Right ventricle myocardium inferior (tissue), 1 donor: ENCODE measurements around the gene ZFP42. TPM values are rescaled to one million over a fixed set of nuclear protein-coding genes. Genes with fewer than 3 reads are reported as not detected.
"Not testable (repeated sequence)": the region's sequence is repeated elsewhere in the genome, so short reads cannot be mapped to it uniquely, and the experiment has no call there.

Source experiments
- ATAC-seq: fragments of 200-7000 bp; cut with Tn5 transposase; one replicate; pipeline ENCODE4 v1.9.1; 2020; ENCODE audit warnings: mild to moderate bottlenecking, moderate library complexity
- DNase-seq: peaks from one replicate; pipeline ENCODE4 v3.0.0; 2021; ENCODE audit errors: missing footprints
- intact Hi-C: fragments of 100-400 bp; cut with DNase I; formaldehyde crosslinking; loops from one replicate; pipeline ENCODE4 v1.11.0; 2022
- total RNA-seq: library from RNA; stranded (reverse); fragmentation: NEBNext Ultra II Directional; extraction: Animal tissue kit (Norgen Biotek cat#: 25700); gene quantifications from one replicate; pipeline ENCODE4 v1.2.1, GENCODE V29; 2021
- donor health status: DM: no; HTN: yes; CAD: no; lungs with severe emphysema.

Gene ZFP42
- total RNA-seq, 1 donor from 2014 or later = not detected

DNA sequence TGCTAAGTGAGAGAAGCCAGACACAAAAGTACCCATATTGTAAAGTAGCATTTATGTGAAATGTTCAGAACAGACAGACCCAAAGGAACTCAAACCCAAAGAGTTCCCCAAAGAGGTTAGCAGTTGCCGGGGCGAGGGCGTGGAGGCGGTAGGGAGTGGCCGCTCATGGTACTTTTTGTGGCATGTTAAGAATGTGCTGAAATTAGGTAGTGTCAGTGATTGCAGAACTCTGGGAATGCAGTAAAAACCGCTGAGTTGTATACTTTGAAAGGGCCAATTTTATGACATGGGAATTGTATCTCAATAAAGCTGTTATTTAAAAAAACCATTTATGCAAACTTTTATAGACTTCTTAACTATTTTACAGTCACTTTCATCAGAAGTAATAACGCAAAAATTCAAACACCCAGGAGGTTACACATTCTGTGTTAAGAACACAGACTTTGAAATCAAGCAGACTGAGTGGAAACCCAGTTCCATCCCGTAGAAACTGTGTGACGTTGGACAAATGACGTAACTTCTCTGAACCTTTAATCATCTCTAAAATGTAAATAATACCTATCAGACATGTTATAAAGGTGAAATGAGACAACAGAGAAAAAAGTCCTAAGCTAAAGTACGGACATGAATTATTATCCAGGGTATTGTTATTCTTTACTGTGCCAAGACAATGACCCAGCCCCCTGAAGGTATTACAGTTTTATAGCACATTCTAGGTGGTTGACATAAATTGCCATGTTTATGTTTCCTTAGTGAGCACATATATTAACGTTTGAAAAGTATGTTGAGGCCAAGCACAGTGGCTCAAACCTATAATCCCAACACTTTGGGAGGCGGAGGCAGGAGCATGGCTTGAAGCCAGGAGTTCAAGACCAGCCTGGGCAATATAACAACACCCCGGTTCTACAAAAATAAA, 19.7 kb downstream of the ZFP42 start:
- DNase-seq = no peak
- intact Hi-C loops = no loop called here
- no peak for ATAC-seq

DNA sequence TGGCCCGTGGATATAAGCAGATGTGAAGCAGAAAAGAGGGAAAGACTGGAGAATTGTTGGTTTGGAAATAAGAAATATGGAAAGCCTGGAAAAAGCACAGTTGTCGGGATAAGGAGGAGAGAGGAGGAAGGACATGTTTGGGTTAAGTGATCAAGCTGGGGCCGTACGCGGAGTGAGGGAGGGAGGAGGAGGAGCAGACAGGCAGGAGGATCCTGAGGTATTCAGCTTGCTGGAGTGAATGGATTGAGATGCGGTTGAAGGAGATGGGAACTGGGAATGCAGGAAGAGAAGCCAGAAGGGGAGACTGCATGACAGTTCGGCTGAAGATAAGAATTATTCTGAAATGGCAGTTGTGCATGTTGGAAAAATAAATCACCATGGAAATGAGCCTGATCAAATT, 21.2 kb downstream of the ZFP42 start:
- intact Hi-C loops = no loop called here
- no peak for ATAC-seq
- no peak for DNase-seq

DNA sequence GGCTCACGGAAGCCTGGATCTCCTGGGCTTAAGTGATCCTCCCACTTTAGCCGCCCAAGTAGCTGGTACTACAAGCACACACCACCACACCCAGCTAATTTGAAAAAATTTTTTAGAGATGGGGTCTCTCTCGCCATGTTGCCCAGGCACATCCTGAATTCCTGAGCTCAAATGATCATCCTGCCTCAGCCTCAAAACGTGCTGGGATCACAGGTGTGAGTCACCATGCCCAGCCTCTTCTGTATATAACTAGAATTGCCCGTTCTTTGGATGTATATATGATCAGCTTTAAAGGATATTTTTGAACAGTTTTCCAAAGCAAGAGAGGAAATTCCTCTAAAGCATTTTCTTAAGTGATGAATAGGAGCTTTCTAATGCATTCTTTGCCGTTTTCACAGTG, 22.7 kb downstream of the ZFP42 start:
- DNase-seq = no peak
- no peak for ATAC-seq
- intact Hi-C loops = no loop called here

DNA sequence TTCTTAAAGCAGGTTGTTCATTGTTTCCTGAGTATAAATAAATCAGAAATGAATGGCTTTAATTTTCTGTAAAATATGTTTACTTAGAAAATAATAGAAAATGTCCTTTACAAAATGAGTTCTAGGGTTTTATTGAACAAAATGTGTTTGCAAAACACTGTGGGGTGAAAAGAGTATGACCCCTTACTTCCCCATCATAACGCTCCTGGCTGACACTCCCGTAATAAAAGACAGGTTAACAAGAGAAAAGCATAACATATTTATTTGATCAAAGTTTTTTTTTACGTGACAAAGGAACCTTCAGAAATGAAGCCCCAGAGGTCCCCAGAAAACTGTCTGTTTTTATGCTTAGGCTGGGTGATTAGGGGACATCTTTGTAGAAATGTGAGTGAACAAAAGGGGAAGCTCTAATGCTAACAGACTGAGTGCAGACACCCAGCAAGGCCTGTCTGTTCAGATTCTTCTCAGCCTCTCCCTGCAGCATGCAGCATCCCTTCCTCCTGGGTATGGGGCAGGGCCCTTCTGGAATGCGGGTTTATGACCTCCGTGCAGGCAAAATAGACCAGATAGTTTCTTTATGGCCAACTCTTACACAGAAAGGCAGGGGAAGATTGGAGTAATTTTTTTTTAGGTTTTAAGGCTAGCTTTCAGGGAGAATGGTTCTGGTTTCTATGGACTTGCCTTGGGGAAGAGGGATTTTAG, 26.1 kb downstream of the ZFP42 start:
- intact Hi-C loops = no loop called here
- no peak for ATAC-seq
- DNase-seq = no peak

DNA sequence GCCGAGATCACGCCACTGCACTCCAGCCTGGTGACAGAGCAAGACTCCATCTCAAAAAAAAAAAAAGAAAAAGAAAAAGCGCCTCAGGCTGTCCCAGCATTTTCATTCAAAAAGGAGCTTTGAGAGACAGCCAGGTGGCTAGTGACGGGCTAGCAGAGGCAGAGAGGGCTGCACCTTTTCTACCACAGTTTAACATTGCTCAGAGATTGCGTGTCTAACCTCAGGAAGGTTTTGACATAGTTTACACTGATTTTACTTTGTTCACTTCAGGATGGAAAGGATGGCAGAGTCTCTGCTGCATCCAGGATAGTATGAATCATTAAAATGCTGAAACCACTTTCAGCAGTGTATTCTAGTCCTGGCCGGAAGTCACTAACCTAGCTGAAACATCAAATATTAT, 28.1 kb downstream of the ZFP42 start:
- intact Hi-C loops = no loop called here
- DNase-seq (no peak), ATAC-seq (no peak)

DNA sequence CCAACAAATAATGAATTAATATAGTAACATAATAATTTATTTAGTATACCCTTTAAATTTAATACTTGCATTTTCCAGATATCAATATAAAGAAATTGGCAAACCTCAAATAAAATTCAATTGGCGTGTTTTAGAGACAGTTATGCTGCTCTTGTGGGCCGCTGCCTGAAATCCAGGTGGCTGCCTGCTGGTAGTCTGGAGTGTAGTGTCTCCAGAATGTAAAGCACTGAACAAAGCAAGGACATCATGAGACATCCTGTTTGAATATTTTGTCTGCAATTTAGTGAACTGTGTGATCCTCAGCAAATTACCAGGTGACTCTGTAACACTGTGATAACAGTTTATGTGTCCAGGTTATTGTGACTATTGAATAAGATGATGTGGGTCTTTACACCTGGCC, 29.9 kb downstream of the ZFP42 start:
- DNase-seq (no peak), ATAC-seq (no peak)
- intact Hi-C loops = no loop called here

DNA sequence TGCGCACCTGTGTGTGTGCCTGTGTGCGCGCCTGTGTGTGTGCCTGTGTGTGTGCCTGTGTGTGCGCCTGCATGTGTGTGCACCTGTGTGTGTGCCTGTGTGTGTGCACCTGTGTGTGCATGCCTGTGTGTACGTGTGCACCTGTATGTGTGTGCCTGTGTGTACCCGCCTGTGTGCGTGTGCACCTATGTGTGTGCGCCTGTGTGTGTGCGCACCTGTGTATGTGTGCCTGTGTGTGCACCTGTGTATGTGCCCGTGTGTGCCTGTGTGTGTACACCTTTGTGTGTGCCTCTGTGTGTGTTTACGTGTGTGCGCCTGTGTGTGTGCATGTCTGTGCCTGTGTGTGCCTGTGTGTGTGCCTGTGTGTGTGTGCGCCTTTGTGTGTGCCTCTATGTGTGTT, 33.5 kb downstream of the ZFP42 start:
- ATAC-seq (no peak), DNase-seq (no peak)
- intact Hi-C loops = no loop called here

DNA sequence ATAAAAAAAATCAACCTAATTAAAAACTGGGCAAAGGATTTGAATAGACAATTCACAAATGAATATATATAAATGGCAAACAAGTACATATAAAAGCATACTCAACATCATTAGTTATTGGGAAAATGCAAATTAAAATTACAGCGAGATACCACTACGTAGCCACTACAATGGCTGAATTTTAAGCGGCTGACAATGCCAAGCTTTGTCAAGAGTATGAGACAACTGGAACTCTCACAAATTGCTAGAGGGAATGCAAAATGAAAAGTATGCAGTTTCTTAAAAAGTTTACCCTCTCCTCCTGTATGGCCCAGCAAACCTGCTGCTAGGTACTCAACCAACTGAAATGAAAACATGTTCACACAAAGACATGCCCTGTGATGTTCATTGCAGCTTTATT, 34.8 kb downstream of the ZFP42 start:
- no peak for ATAC-seq
- intact Hi-C loops = no loop called here
- DNase-seq = no peak

DNA sequence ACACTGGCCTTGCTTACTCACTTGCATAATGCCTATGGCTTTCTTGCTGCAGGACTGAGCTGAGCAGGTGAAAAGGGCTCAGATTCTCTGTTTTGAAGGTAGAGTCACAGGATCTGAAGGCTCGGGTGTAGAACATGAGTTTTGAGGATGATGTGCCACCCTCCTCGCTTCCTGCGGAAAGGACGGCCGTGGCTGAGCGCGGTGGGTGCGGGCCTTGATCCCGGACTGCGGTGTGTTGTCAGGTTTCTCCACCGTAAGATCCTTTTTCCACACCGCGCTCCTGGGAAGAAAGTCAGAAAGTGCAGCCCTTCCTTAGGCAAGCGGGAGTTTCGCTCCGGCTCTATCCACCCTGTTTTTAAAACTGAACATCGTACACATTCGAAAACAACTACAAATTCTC, 36.2 kb downstream of the ZFP42 start:
- DNase-seq = no peak
- intact Hi-C loops = no loop called here
- ATAC-seq = no peak

DNA sequence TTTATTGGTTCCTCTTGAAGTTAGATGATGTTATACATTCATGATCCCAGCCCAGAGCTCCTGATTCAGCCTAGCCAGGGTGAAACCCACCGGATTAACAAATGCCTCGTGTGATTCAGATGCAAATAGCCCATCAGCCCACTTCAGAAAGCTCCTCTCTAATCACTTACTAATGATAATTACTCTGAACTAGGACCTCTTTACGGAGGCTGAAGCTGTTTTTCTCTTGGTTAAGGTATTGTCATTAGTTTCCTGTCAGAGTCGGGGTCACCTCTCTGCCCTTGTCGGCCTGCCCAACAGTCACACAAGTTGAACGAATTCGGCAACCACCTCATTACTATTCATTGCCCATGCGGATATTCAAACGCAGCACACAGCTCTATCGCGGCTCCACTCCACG, 36.6 kb downstream of the ZFP42 start:
- ATAC-seq = no peak
- intact Hi-C loops = no loop called here
- DNase-seq = no peak

DNA sequence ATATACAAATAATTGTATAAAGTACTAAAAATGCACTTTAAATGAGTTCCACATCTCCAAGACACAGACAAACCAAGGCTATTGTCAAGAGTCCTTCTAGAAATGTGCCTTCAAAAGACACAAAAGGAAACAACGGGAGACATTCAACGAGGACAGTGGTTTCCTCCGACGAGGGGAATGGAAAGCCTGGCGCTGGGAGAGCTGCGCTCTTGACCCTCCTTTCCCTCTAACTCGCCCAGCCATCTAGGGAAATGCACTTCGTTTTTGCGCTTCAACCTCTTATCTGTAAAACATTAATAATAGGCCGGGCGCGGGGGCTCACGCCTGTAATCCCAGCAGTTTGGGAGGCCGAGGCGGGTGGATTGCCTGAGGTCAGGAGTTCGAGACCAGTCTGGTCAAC, 37.0 kb downstream of the ZFP42 start:
- ATAC-seq (no peak), DNase-seq (no peak)
- intact Hi-C loops = no loop called here

DNA sequence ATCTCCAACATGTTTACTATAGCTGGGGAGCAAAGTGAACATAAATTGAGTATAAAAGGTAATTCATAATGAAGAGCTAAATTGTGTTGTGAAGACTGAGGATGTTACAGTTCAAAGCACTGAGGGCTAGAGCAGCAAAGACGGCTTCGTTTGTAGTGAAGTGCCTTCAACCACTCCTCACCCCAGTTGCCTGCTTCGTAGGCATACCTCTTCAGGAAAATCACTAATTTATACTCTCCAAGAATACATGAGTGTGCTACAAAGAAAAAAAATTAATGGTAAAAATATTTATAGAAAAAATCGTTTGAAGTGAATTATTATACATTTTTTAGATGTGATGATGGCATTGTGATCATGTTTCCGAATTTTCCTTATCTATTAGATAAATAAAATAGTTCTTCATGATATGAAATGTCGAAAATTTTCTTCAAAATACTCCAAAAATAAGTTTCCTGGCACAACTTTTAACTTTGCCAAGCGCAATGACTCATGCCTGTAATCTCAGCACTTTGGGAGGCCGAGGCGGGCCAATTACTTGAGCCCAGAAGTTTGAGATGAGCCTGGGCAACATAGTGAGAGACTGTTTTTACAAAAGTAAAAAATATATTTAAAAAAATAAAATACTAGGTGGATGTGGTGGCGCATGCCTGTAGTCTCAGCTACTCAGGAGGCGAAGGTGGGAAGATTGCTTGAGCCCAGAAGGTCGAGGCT, 41.6 kb downstream of the ZFP42 start:
- intact Hi-C loops = no loop called here
- ATAC-seq (no peak), DNase-seq (no peak)

DNA sequence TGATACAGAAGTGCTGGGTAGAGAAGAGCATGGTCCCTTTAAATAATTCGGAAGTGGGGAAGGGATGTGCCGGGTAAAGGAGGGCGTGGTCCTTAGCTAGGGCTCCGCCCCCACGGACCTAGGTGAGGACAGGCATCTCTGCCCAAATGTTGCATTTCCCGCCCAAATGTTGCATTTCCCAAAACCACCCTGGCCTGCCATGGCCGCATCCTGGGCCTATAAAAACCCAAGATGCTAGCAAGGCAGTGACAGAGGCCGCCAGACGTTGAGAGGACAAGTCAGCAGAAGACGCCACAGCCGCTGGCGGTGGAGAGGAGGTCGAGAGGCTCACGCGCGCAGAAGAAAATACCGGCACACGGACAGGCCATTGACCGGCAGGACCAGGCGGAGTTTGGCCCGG, 46.1 kb downstream of the ZFP42 start:
- intact Hi-C loops = no loop called here
- DNase-seq (no peak), ATAC-seq (no peak)

DNA sequence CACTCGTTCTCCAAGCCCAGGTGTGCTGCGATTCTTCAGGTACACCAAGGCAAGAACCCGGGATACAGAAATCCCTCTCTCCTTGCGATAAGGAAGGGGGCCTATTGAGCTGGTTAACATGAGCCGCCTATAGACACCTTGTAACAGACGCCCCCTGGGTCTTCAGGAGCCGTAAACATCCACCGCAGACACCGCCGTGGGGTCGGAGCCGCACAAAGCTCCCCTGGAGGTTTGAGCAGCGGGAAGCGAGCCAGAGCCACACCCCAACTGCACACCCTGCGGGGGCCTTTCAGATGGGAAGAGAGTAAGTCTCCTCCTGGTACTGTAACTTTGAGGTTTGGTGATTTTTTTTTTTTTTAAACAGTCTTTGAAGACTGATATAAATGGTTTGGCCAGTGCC, 46.6 kb downstream of the ZFP42 start:
- intact Hi-C loops = no loop called here
- no peak for DNase-seq
- no peak for ATAC-seq

DNA sequence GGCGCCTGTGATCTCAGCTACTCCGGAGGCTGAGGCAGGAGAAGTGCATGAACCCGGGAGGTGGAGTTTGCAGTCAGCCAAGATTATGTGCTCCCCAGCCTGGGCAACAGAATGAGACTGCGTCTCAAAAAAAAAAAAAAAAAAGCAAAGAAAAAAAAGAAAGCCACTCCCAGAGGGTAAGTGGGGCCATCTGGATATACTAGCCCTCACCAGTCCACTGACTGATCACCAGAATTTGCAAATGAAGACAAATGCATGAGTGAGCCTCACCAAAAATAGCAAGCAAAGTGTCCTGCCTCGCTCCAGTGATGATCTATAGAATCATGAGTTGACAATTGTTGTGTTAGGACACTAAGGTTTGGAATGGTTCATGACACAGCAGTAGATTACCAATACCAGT, 47.6 kb downstream of the ZFP42 start:
- ATAC-seq (no peak), DNase-seq (no peak)
- intact Hi-C loops = no loop called here

DNA sequence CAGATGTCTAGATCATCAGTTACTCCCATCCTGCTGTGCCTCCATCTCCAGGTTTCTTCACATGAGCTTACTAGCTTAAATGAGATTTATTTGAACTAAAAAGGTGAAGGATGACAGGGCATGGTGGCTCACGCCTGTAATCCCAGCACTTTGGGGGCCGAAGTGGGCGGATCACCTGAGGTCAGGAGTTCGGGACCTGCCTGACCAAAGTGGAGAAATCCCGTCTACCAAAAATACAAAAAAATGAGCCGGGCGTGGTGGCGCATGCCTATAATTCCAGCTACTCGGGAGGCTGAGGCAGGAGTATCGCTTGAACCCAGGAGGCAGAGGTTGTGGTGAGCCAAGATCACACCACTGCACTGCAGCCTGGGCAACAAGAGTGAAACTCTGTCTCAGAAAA, 49.9 kb downstream of the ZFP42 start:
- ATAC-seq, intact Hi-C loops, DNase-seq: not testable (repeated sequence)

DNA sequence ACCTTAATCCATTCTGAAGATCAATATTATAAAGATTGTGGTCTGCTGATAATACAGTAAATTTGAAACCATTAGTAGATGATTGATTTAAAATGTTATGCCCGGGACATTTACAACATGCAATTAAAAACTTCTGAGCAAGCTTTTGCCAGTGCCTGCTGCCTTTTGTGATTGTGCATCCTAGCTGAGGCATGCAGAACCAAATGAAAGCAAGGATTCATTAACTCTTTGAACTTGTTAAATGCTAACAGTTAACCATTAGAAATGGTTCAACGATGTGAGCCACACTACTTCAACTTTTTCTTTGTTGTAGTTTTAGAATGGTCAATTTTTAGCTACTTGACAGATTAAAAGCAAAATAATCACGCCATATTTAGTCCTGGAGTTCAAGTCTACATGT, 51.1 kb downstream of the ZFP42 start:
- ATAC-seq (no peak), DNase-seq (no peak)
- intact Hi-C loops = no loop called here

DNA sequence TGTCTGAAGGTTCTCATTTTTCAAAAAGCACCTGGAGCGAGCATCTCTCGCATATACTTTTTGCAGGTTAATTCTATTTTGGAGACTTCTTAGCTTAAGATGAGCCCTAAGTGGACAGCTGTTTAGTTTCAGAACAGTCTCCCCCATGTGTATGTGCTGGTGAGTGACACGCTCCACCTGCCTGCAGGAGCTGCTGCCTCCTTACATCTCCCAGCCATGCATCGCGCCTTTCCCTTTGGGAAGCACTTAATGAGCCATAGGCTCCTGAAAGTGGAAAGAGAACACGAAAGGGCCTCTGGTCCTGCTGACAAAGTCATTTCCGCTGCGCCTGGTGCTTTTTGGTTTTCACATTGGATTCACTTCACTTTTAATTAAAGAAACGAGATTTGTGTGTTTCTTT, 57.7 kb downstream of the ZFP42 start:
- DNase-seq (no peak), ATAC-seq (no peak)
- intact Hi-C loops = no loop called here
